22Rv1 (cell line): Measurements from ENCODE around the gene MYADML2.

Experiments
- CTCF ChIP-seq: fragments of 450-650 bp; IDR thresholded peaks from 2 replicates; pipeline ENCODE4 v1.5.1; 2017; ENCODE audit warnings: mild to moderate bottlenecking
- ZFX ChIP-seq: fragments of 450-650 bp; IDR thresholded peaks from 2 replicates; pipeline ENCODE4 v1.6.1; 2017; ENCODE audit warnings: antibody characterized with exemption, borderline replicate concordance

- TF ChIP-seq CTCF (no peak), ZFX (no peak)
Measured at GRCh38 chr17:81909231-81909630, 37.8 kb downstream of the MYADML2 start.
